RWPE2 (cell line): Measurements from ENCODE around the gene MYCT1.
"Not testable (repeated sequence)": the region's sequence is repeated elsewhere in the genome, so short reads cannot be mapped to it uniquely, and the experiment has no call there.

Experiments
- ATAC-seq: fragments of 200-7000 bp; cut with Tn5 transposase; 3 replicates; pipeline ENCODE4 v1.9.1; 2021; ENCODE audit warnings: low read depth
- DNase-seq: peaks from one replicate; pipeline ENCODE4 v3.0.0-alpha.2; 2020; ENCODE audit warnings: low spot score
- H3K27ac ChIP-seq: fragments of 450-650 bp; 2 replicates; pipeline ENCODE4 v1.5.1; 2017; ENCODE audit warnings: mild to moderate bottlenecking; ENCODE audit not compliant: poor library complexity, severe bottlenecking
- H3K27me3 ChIP-seq: fragments of 250-450 bp; sonication (Bioruptor Pico); 2 replicates; pipeline ENCODE4 v1.5.1; 2021; ENCODE audit warnings: mild to moderate bottlenecking, moderate library complexity; ENCODE audit not compliant: insufficient read depth, poor library complexity, severe bottlenecking
- H3K36me3 ChIP-seq: fragments of 250-450 bp; sonication (Bioruptor Pico); 2 replicates; pipeline ENCODE4 v1.5.1; 2020; ENCODE audit warnings: low read depth, mild to moderate bottlenecking, moderate library complexity
- H3K4me1 ChIP-seq: fragments of 250-450 bp; sonication (Bioruptor Pico); 2 replicates; pipeline ENCODE4 v1.5.1; 2021; ENCODE audit warnings: mild to moderate bottlenecking, moderate library complexity; ENCODE audit not compliant: insufficient read depth, poor library complexity, severe bottlenecking
- H3K4me3 ChIP-seq: fragments of 250-450 bp; sonication (Bioruptor Pico); 2 replicates; pipeline ENCODE4 v1.5.1; 2021; ENCODE audit warnings: mild to moderate bottlenecking, moderate library complexity; ENCODE audit not compliant: severe bottlenecking
- H3K9me3 ChIP-seq: fragments of 250-450 bp; sonication (Bioruptor Pico); 2 replicates; pipeline ENCODE4 v1.5.1; 2021; ENCODE audit warnings: mild to moderate bottlenecking, moderate library complexity; ENCODE audit not compliant: severe bottlenecking
- TF ChIP-seq, protein P1 (sequence below): fragments of 450-650 bp; IDR thresholded peaks from one replicate; pipeline ENCODE4 v1.5.1; 2017; ENCODE audit warnings: mild to moderate bottlenecking, moderate library complexity; ENCODE audit not compliant: poor library complexity, severe bottlenecking

Gene MYCT1

DNA sequence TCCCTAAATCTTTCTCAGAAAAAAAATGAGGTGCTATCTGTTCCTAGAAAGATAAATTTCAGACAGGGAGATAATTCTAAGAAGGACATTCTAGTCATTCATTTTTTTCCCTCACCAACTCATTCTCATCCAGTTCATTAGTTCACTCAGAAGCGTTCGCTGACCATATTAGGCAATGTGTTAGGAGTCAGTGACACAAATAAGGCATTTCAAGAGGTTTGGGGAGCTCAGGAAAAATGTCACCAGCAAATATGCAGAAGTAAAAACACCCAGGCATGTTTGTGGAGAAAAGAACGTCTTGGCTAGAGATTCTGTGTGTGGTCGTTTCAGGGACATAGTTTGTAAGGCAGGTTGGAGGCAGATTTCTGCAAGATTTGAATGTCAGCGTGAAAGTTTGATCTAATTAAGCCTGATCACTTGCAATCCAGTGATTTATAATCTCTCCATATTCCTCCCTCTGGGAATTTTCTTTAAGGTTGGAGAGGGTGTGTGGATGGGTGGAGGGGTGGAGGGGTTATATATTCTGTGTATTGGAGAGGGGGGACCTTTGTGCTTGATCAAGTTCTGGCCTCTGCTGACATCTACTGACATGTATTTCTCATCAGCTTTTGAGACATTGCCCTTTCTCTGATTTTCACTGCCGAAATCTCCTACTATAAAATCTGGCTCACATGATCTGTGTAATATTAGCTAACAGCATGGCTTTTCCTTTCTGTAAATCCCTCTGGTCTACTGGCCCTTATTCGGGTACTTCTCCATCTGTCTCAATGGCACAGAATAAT lies 3.6 kb downstream of the MYCT1 start:
- Histone ChIP-seq H3K4me3 (no peak overlapping the region), H3K36me3 (no peaks in the 10 kb centered on the region), H3K9me3 (no peaks in the 10 kb centered on the region), H3K27ac (no peak overlapping the region), H3K27me3 (no peaks in the 10 kb centered on the region), H3K4me1 (peaks cover 18% of the 10 kb centered on the region)
- DNase-seq: no peak
- no peak for ATAC-seq
- TF ChIP-seq, protein P1, sequence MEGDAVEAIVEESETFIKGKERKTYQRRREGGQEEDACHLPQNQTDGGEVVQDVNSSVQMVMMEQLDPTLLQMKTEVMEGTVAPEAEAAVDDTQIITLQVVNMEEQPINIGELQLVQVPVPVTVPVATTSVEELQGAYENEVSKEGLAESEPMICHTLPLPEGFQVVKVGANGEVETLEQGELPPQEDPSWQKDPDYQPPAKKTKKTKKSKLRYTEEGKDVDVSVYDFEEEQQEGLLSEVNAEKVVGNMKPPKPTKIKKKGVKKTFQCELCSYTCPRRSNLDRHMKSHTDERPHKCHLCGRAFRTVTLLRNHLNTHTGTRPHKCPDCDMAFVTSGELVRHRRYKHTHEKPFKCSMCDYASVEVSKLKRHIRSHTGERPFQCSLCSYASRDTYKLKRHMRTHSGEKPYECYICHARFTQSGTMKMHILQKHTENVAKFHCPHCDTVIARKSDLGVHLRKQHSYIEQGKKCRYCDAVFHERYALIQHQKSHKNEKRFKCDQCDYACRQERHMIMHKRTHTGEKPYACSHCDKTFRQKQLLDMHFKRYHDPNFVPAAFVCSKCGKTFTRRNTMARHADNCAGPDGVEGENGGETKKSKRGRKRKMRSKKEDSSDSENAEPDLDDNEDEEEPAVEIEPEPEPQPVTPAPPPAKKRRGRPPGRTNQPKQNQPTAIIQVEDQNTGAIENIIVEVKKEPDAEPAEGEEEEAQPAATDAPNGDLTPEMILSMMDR: peak; percentile 22

DNA sequence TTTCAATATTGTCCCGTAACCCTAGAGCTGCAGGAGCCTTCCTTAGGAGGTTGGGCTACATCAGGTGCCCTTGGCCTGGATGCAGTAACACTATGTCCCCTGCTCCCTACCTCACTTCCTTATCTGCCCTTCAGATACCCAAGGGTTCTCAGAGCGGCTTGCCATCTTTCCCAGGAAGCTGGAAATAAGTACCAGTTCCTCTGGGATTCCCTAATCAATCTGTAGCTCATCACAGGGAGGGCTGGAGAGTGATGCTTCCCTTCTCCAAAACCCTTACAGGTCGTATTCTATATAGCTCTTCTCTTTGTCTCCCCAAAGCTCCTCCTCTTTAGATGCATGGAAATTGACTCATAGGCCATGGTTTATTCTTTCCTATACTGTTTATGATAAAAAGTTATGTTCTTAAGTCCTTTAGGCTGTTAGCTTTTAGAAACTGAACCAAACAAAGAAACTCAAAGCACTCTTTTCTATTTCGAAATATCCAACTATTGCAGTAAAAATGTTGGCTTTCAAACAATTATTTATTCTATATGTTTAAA lies 4.2 kb downstream of the MYCT1 start:
- no peak overlapping the region for H3K4me3 ChIP-seq
- ATAC-seq: no peak
- peaks cover 11% of the 10 kb centered on the region for H3K4me1 ChIP-seq
- H3K36me3 ChIP-seq: no peaks in the 10 kb centered on the region
- TF ChIP-seq, protein P1: no peak
- no peak overlapping the region for H3K27ac ChIP-seq
- DNase-seq: no peak
- no peaks in the 10 kb centered on the region for H3K9me3 ChIP-seq
- no peaks in the 10 kb centered on the region for H3K27me3 ChIP-seq

DNA sequence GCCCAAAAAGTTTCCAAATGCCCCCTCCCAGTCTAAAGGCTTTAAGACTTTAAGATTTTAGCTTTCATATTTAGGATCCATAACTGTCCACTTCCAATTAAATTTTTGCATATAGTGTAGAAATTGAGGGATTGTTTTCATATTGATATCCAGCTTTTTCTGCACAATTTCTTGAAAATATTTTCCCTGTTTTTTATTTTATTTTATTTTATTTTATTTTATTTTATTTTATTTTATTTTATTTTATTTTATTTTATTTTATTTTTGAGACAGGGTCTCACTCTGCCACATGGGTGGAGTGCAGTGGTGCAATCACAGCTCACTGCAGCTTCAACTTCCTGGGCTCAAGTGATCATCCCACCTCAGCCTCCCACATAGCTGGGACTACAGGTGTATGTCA lies 6.1 kb downstream of the MYCT1 start:
- not testable (repeated sequence) for H3K27me3 ChIP-seq, DNase-seq, H3K4me1 ChIP-seq, H3K4me3 ChIP-seq, H3K27ac ChIP-seq, H3K36me3 ChIP-seq, H3K9me3 ChIP-seq, ATAC-seq

DNA sequence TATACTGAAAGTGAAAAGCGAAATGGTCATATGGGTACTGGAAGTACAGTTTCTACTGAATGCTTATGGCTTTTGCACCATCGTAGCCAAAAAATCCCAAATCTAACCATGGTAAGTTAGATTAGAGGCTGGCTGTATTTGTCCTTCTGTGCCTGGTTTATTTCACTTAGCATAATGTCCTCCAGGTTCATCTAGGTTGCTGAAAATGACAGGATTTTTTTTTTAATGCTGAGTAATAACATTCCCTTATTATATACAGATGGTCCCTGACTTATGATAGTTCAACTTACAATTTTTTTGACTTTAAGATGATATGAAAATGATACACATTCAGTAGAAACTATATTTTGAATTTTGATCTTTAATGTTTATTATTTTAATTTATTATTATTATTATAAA lies 7.6 kb downstream of the MYCT1 start:
- ATAC-seq (no peak), DNase-seq (no peak)
- H3K4me1 ChIP-seq: no peaks in the 10 kb centered on the region
- H3K27me3 ChIP-seq: no peaks in the 10 kb centered on the region
- no peaks in the 10 kb centered on the region for H3K36me3 ChIP-seq
- no peak overlapping the region for H3K27ac ChIP-seq
- no peaks in the 10 kb centered on the region for H3K9me3 ChIP-seq
- TF ChIP-seq, protein P1: no peak
- H3K4me3 ChIP-seq: no peak overlapping the region

DNA sequence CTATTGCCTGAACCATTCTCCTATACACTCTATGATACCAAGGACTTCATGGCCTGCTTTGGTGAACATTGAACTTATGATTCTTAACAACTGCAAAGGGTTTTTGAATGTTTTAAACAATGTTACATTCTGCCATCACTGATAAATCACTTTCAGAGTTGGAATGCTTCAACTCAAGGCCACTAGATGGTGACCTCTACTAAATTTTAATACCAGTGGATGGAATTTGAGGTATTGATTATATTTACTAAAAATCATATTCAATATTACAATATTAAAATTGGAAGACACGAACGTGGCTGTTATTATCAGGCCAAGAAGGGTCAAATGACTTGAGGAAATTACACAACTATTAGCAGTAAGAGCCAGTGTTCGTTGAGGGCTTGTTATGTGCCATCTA lies 18.6 kb downstream of the MYCT1 start:
- peaks cover 9% of the 10 kb centered on the region for H3K4me1 ChIP-seq
- H3K27ac ChIP-seq: no peak overlapping the region
- DNase-seq: no peak
- H3K36me3 ChIP-seq: no peaks in the 10 kb centered on the region
- no peak overlapping the region for H3K4me3 ChIP-seq
- ATAC-seq: no peak
- no peaks in the 10 kb centered on the region for H3K27me3 ChIP-seq
- TF ChIP-seq, protein P1: peak; percentile 67
- H3K9me3 ChIP-seq: peaks cover 7% of the 10 kb centered on the region
